SU-DHL-6 (cell line): ENCODE measurements around the gene MCAM.

Experiments used
- EZH2phosphoT487 ChIP-seq: fragments of 200-600 bp; sonication (generic), shearing (Covaris generic); conservative IDR thresholded peaks from 2 replicates; pipeline ENCODE4 v1.6.1; 2018; ENCODE audit warnings: mild to moderate bottlenecking, antibody characterized with exemption, low read length, moderate library complexity, mixed read lengths
- TF ChIP-seq, protein P1 (sequence below): fragments of 200-600 bp; sonication (generic); IDR thresholded peaks from one replicate; pipeline ENCODE4 v1.5.1; 2017; ENCODE audit warnings: antibody characterized with exemption, mild to moderate bottlenecking, low read length, moderate library complexity; ENCODE audit not compliant: insufficient read depth, poor library complexity, severe bottlenecking

DNA sequence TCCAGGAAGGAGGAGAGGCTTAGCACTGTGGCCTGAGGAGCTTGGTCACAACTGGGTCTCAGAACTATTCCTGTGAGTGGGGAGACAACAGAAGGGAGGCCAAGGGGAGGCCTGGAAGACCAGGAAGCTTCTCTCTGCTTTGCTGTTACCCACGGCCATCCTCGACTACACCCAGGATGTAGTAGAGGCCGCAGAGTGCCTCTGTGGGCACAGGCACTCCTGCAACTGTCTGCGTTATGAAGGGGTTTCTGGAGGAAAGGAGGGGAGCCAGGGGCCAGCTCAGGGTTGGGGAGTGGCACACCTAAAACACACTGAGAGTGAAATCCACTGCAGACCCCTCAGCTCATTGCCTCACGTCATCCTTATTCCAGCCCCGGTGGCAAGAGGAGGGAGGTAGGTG, 33.4 kb upstream of the MCAM start:
- TF ChIP-seq EZH2phosphoT487: no peak
- TF ChIP-seq, protein P1, sequence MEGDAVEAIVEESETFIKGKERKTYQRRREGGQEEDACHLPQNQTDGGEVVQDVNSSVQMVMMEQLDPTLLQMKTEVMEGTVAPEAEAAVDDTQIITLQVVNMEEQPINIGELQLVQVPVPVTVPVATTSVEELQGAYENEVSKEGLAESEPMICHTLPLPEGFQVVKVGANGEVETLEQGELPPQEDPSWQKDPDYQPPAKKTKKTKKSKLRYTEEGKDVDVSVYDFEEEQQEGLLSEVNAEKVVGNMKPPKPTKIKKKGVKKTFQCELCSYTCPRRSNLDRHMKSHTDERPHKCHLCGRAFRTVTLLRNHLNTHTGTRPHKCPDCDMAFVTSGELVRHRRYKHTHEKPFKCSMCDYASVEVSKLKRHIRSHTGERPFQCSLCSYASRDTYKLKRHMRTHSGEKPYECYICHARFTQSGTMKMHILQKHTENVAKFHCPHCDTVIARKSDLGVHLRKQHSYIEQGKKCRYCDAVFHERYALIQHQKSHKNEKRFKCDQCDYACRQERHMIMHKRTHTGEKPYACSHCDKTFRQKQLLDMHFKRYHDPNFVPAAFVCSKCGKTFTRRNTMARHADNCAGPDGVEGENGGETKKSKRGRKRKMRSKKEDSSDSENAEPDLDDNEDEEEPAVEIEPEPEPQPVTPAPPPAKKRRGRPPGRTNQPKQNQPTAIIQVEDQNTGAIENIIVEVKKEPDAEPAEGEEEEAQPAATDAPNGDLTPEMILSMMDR: no peak
